ENCODE results near the gene COPB2. TPM values are rescaled to one million over a fixed set of nuclear protein-coding genes. Genes with fewer than 3 reads are reported as not detected.

Gene COPB2
- total and polyA plus RNA-seq, 10 of the 15 experiments (the other 5 are each of a cell fraction or from before 2014, with no cell fraction given) = 51.3 to 143 (median 116) TPM

- TF ChIP-seq E2F8 (IDR thresholded peaks at IDR 0.05; ENCODE audit: low read depth, partially characterized antibody) (no peak), IKZF2 (IDR thresholded peaks at IDR 0.05) (no peak), NFXL1 (IDR thresholded peaks at IDR 0.05; ENCODE audit: borderline replicate concordance) (no peak), PAX8 (IDR thresholded peaks at IDR 0.05) (no peak), NFYA (IDR thresholded peaks at IDR 0.05; ENCODE audit: borderline replicate concordance, low read depth, low read length) (no peak)
- TF ChIP-seq, protein P1, sequence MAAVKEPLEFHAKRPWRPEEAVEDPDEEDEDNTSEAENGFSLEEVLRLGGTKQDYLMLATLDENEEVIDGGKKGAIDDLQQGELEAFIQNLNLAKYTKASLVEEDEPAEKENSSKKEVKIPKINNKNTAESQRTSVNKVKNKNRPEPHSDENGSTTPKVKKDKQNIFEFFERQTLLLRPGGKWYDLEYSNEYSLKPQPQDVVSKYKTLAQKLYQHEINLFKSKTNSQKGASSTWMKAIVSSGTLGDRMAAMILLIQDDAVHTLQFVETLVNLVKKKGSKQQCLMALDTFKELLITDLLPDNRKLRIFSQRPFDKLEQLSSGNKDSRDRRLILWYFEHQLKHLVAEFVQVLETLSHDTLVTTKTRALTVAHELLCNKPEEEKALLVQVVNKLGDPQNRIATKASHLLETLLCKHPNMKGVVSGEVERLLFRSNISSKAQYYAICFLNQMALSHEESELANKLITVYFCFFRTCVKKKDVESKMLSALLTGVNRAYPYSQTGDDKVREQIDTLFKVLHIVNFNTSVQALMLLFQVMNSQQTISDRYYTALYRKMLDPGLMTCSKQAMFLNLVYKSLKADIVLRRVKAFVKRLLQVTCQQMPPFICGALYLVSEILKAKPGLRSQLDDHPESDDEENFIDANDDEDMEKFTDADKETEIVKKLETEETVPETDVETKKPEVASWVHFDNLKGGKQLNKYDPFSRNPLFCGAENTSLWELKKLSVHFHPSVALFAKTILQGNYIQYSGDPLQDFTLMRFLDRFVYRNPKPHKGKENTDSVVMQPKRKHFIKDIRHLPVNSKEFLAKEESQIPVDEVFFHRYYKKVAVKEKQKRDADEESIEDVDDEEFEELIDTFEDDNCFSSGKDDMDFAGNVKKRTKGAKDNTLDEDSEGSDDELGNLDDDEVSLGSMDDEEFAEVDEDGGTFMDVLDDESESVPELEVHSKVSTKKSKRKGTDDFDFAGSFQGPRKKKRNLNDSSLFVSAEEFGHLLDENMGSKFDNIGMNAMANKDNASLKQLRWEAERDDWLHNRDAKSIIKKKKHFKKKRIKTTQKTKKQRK (IDR thresholded peaks at IDR 0.05; ENCODE audit: low read depth, low read length) = no peak
Measured at GRCh38 chr3:139307601-139308555, 81.6 kb downstream of the COPB2 start (continued).

Small RNA genes within 50 kb of the gene (small RNA-seq; reads per million reads assigned to genes)
- not detected for gene RF00026

Other genes with a start within 250 kb of the COPB2 start
- 53.9 and 72.4 TPM in 2 replicates for gene MRPS22, start 45.6 kb downstream of the COPB2 start, total RNA-seq (2014; rRNA removed)
- 77.5 and 86.0 TPM in 2 replicates for gene MRPS22, start 45.6 kb downstream of the COPB2 start, total RNA-seq (2014; rRNA removed; fragmentation: Illumina TruSeq; extraction: Trizol)
- gene MRPS22, start 45.6 kb downstream of the COPB2 start, total RNA-seq (2021) = 44.3 and 48.1 TPM in 2 replicates
- gene MRPS22, start 45.6 kb downstream of the COPB2 start, polyA plus RNA-seq (2011; rRNA removed) = 67.5 and 102 TPM in 2 replicates
- 64.5 and 79.5 TPM in 2 replicates for gene MRPS22, start 45.6 kb downstream of the COPB2 start, polyA plus RNA-seq (2014; fragmentation: Illumina TruSeq; extraction: Trizol)
- gene MRPS22, start 45.6 kb downstream of the COPB2 start, polyA plus RNA-seq (2014; fragmentation: Nextera tagmentation; extraction: Ambion mirVana) = 100 to 1,000 TPM; 117 to 146 TPM
- 63.1 and 72.2 TPM in 2 replicates for gene MRPS22, start 45.6 kb downstream of the COPB2 start, polyA plus RNA-seq (2014; rRNA removed)
- 10 to 100 TPM; 78.2 to 78.5 TPM for gene MRPS22, start 45.6 kb downstream of the COPB2 start, polyA plus RNA-seq (2016; fragmentation: Nextera tagmentation; extraction: Ambion mirVana)
- not detected in 2 replicates for gene RBP2, start 86.9 kb upstream of the COPB2 start, total RNA-seq (2014; rRNA removed)
- gene RBP2, start 86.9 kb upstream of the COPB2 start, total RNA-seq (2014; rRNA removed; fragmentation: Illumina TruSeq; extraction: Trizol) = not detected in 2 replicates
- not detected in 2 replicates for gene RBP2, start 86.9 kb upstream of the COPB2 start, total RNA-seq (2021)
- gene RBP2, start 86.9 kb upstream of the COPB2 start, polyA plus RNA-seq (2011; rRNA removed) = not detected in 2 replicates
- gene RBP2, start 86.9 kb upstream of the COPB2 start, polyA plus RNA-seq (2014; fragmentation: Illumina TruSeq; extraction: Trizol) = not detected in 2 replicates
- gene RBP2, start 86.9 kb upstream of the COPB2 start, polyA plus RNA-seq (2014; fragmentation: Nextera tagmentation; extraction: Ambion mirVana) = not detected
- not detected in 2 replicates for gene RBP2, start 86.9 kb upstream of the COPB2 start, polyA plus RNA-seq (2014; rRNA removed)
- not detected for gene RBP2, start 86.9 kb upstream of the COPB2 start, polyA plus RNA-seq (2016; fragmentation: Nextera tagmentation; extraction: Ambion mirVana)
- gene RBP1, start 150.1 kb upstream of the COPB2 start, total RNA-seq (2014; rRNA removed) = 1.6 and 3.1 TPM in 2 replicates
- gene RBP1, start 150.1 kb upstream of the COPB2 start, total RNA-seq (2014; rRNA removed; fragmentation: Illumina TruSeq; extraction: Trizol) = 1.5 and 2.7 TPM in 2 replicates
- gene RBP1, start 150.1 kb upstream of the COPB2 start, total RNA-seq (2021) = 1.7 and 3.1 TPM in 2 replicates
- gene RBP1, start 150.1 kb upstream of the COPB2 start, polyA plus RNA-seq (2011; rRNA removed) = 0.45 and 1.3 TPM in 2 replicates
- gene RBP1, start 150.1 kb upstream of the COPB2 start, polyA plus RNA-seq (2014; fragmentation: Illumina TruSeq; extraction: Trizol) = 1.3 and 2.6 TPM in 2 replicates
- gene RBP1, start 150.1 kb upstream of the COPB2 start, polyA plus RNA-seq (2014; fragmentation: Nextera tagmentation; extraction: Ambion mirVana) = 1 to 10 TPM; 3.0 to 5.0 TPM
- 3.8 TPM in 2 replicates for gene RBP1, start 150.1 kb upstream of the COPB2 start, polyA plus RNA-seq (2014; rRNA removed)
- gene RBP1, start 150.1 kb upstream of the COPB2 start, polyA plus RNA-seq (2016; fragmentation: Nextera tagmentation; extraction: Ambion mirVana) = 1 to 10 TPM; 1.1 to 1.6 TPM